ENCODE data around the gene CYBB.

The CYBB gene

GRCh38 chrX:37755025-37755424 lies 24.8 kb upstream of the CYBB start:
- Histone ChIP-seq H3K36me3 (ENCODE audit: control insufficient read depth, low read length) (peaks cover 15% of the 10 kb centered on the region), H3K79me2 (ENCODE audit: control insufficient read depth, low read length) (no peaks in the 10 kb centered on the region), H3K4me1 (ENCODE audit: control insufficient read depth, low read length) (peaks cover 88% of the 10 kb centered on the region), H3K9me3 (ENCODE audit: control insufficient read depth, insufficient read depth, low read length) (no peaks in the 10 kb centered on the region), H3K27ac (ENCODE audit: low read depth, low read length) (peak overlapping the region; percentile 99), H3K9me2 (replicated peaks; ENCODE audit: control insufficient read depth, low read length) (no peaks in the 10 kb centered on the region), H3K27me3 (ENCODE audit: control insufficient read depth, low read length) (no peaks in the 10 kb centered on the region), H4K20me1 (ENCODE audit: control insufficient read depth, insufficient read depth, low read depth, low read length) (no peaks in the 10 kb centered on the region), H3K4me3 (ENCODE audit: low read length) (peak overlapping the region; percentile 62), H3K4me2 (ENCODE audit: low read length) (peak overlapping the region; percentile 73), H3F3A (ENCODE audit: control insufficient read depth, insufficient read depth) (peaks cover 13% of the 10 kb centered on the region)
- TF ChIP-seq CTCF (IDR thresholded peaks at IDR 0.05; ENCODE audit: low read depth, low read length, poor library complexity, severe bottlenecking) (no peak), EZH2phosphoT487 (IDR thresholded peaks at IDR 0.05; ENCODE audit: borderline replicate concordance, low read length) (no peak)

GRCh38 chrX:37757082-37757481 lies 22.8 kb upstream of the CYBB start:
- no peaks in the 10 kb centered on the region for H3K79me2 ChIP-seq (ENCODE audit: control insufficient read depth, low read length)
- H3F3A ChIP-seq (ENCODE audit: control insufficient read depth, insufficient read depth), result peaks cover 13% of the 10 kb centered on the region
- TF ChIP-seq CTCF (IDR thresholded peaks at IDR 0.05; ENCODE audit: low read depth, low read length, poor library complexity, severe bottlenecking) (no peak), EZH2phosphoT487 (IDR thresholded peaks at IDR 0.05; ENCODE audit: borderline replicate concordance, low read length) (no peak)
- no peak overlapping the region for H3K4me3 ChIP-seq (ENCODE audit: low read length)
- H3K36me3 ChIP-seq (ENCODE audit: control insufficient read depth, low read length), result peaks cover 15% of the 10 kb centered on the region
- H3K27me3 ChIP-seq (ENCODE audit: control insufficient read depth, low read length), result no peaks in the 10 kb centered on the region
- H3K4me1 ChIP-seq (ENCODE audit: control insufficient read depth, low read length), result peaks cover 95% of the 10 kb centered on the region
- no peak overlapping the region for H3K27ac ChIP-seq (ENCODE audit: low read depth, low read length)
- no peaks in the 10 kb centered on the region for H4K20me1 ChIP-seq (ENCODE audit: control insufficient read depth, insufficient read depth, low read depth, low read length)
- no peaks in the 10 kb centered on the region for H3K9me3 ChIP-seq (ENCODE audit: control insufficient read depth, insufficient read depth, low read length)
- H3K9me2 ChIP-seq (replicated peaks; ENCODE audit: control insufficient read depth, low read length), result no peaks in the 10 kb centered on the region
- no peak overlapping the region for H3K4me2 ChIP-seq (ENCODE audit: low read length)

- peak overlapping the region; percentile 42 for H3K4me3 ChIP-seq (ENCODE audit: low read length)
- no peaks in the 10 kb centered on the region for H3K9me3 ChIP-seq (ENCODE audit: control insufficient read depth, insufficient read depth, low read length)
- no peaks in the 10 kb centered on the region for H3K79me2 ChIP-seq (ENCODE audit: control insufficient read depth, low read length)
- H3F3A ChIP-seq (ENCODE audit: control insufficient read depth, insufficient read depth), result peaks cover 6% of the 10 kb centered on the region
- TF ChIP-seq CTCF (IDR thresholded peaks at IDR 0.05; ENCODE audit: low read depth, low read length, poor library complexity, severe bottlenecking), result no peak
- TF ChIP-seq EZH2phosphoT487 (IDR thresholded peaks at IDR 0.05; ENCODE audit: borderline replicate concordance, low read length), result no peak
- H3K27ac ChIP-seq (ENCODE audit: low read depth, low read length), result peak overlapping the region; percentile 27; the same call in 1 of the 2 replicates
- no peaks in the 10 kb centered on the region for H4K20me1 ChIP-seq (ENCODE audit: control insufficient read depth, insufficient read depth, low read depth, low read length)
- H3K4me2 ChIP-seq (ENCODE audit: low read length), result peak overlapping the region; percentile 49
- H3K9me2 ChIP-seq (replicated peaks; ENCODE audit: control insufficient read depth, low read length), result no peaks in the 10 kb centered on the region
- H3K36me3 ChIP-seq (ENCODE audit: control insufficient read depth, low read length), result peaks cover 3% of the 10 kb centered on the region; the same call in 1 of the 2 replicates
- H3K4me1 ChIP-seq (ENCODE audit: control insufficient read depth, low read length), result peaks cover 92% of the 10 kb centered on the region
- no peaks in the 10 kb centered on the region for H3K27me3 ChIP-seq (ENCODE audit: control insufficient read depth, low read length)
These were observed 20.5 kb upstream of the CYBB start for GRCh38 chrX:37759351-37759750.

All from DOHH2 (cell line).